Parathyroid adenoma (tissue), 2 donors: ENCODE data around the gene KIF27.
A peak's percentile ranks its signal among the peaks of the same experiment; 100 is the strongest.

Experiments
- H2AFZ ChIP-seq: fragments of 300-600 bp; sonication (generic); one replicate; pipeline ENCODE4 v1.7.0; 2017; ENCODE audit warnings: antibody characterized with exemption, mild to moderate bottlenecking
- H3K27ac ChIP-seq: fragments of 300-600 bp; sonication (generic); one replicate; pipeline ENCODE4 v1.7.0; 2017
- H3K27me3 ChIP-seq: fragments of 300-600 bp; sonication (generic); one replicate; pipeline ENCODE4 v1.7.0; 2017; ENCODE audit warnings: low read length; ENCODE audit not compliant: control insufficient read depth, insufficient read depth
- H3K36me3 ChIP-seq: fragments of 300-600 bp; sonication (generic); one replicate; pipeline ENCODE4 v1.7.0; 2017; ENCODE audit warnings: low read length; ENCODE audit not compliant: control insufficient read depth, insufficient read depth
- H3K4me1 ChIP-seq: fragments of 300-600 bp; sonication (generic); one replicate; pipeline ENCODE4 v1.7.0; 2017; ENCODE audit warnings: control low read depth
- H3K4me2 ChIP-seq: fragments of 300-600 bp; sonication (generic); one replicate; pipeline ENCODE4 v1.7.0; 2017; ENCODE audit warnings: low read length
- H3K4me3 ChIP-seq: fragments of 300-600 bp; sonication (generic); one replicate; pipeline ENCODE4 v1.7.0; 2017; ENCODE audit warnings: low read depth, low read length
- H3K79me2 ChIP-seq: fragments of 300-600 bp; sonication (generic); one replicate; pipeline ENCODE4 v1.7.0; 2017; ENCODE audit warnings: control low read depth
- H3K9ac ChIP-seq: fragments of 300-600 bp; sonication (generic); one replicate; pipeline ENCODE4 v1.7.0; 2017; ENCODE audit warnings: mild to moderate bottlenecking
- H3K9me3 ChIP-seq: fragments of 300-600 bp; sonication (generic); one replicate; pipeline ENCODE4 v1.7.0; 2017; ENCODE audit warnings: low read length; ENCODE audit not compliant: control insufficient read depth
- CTCF ChIP-seq: fragments of 300-600 bp; sonication (generic); IDR thresholded peaks from one replicate; pipeline ENCODE4 v1.7.0; 2017; ENCODE audit warnings: antibody characterized with exemption, mild to moderate bottlenecking
- donor health status: primary hyperparathyroidism.

Gene KIF27

GRCh38 chr9:83965350-83966208 is 44.3 kb upstream of the KIF27 start:
- Histone ChIP-seq H3K36me3 (no peaks in the 10 kb centered on the region), H3K79me2 (no peaks in the 10 kb centered on the region), H3K27ac (no peak overlapping the region), H3K4me2 (no peak overlapping the region), H3K4me3 (no peak overlapping the region), H3K4me1 (no peaks in the 10 kb centered on the region), H3K27me3 (no peaks in the 10 kb centered on the region), H2AFZ (no peak overlapping the region), H3K9me3 (no peaks in the 10 kb centered on the region), H3K9ac (no peak overlapping the region)
- no peak for TF ChIP-seq CTCF

GRCh38 chr9:83964973-83965349 is 43.7 kb upstream of the KIF27 start:
- Histone ChIP-seq H3K4me3 (no peak overlapping the region), H3K4me1 (no peaks in the 10 kb centered on the region), H3K4me2 (no peak overlapping the region), H3K27ac (no peak overlapping the region), H3K27me3 (no peaks in the 10 kb centered on the region), H3K9me3 (no peaks in the 10 kb centered on the region), H3K36me3 (no peaks in the 10 kb centered on the region), H3K79me2 (no peaks in the 10 kb centered on the region), H3K9ac (no peak overlapping the region), H2AFZ (no peak overlapping the region)
- TF ChIP-seq CTCF = no peak

- no peak for TF ChIP-seq CTCF
- no peak overlapping the region for H2AFZ ChIP-seq
- H3K27me3 ChIP-seq = no peaks in the 10 kb centered on the region
- peaks cover 4% of the 10 kb centered on the region for H3K4me1 ChIP-seq
- H3K4me2 ChIP-seq = no peak overlapping the region
- no peak overlapping the region for H3K27ac ChIP-seq
- H3K4me3 ChIP-seq = no peak overlapping the region
- no peaks in the 10 kb centered on the region for H3K36me3 ChIP-seq
- H3K79me2 ChIP-seq = no peaks in the 10 kb centered on the region
- no peaks in the 10 kb centered on the region for H3K9me3 ChIP-seq
- H3K9ac ChIP-seq = no peak overlapping the region
Observed at GRCh38 chr9:83962165-83962564, 40.9 kb upstream of the KIF27 start.

- Histone ChIP-seq H3K4me2 (no peak overlapping the region), H3K27me3 (no peaks in the 10 kb centered on the region), H3K4me1 (peaks cover 5% of the 10 kb centered on the region), H3K27ac (no peak overlapping the region), H3K4me3 (no peak overlapping the region), H3K36me3 (no peaks in the 10 kb centered on the region), H2AFZ (no peak overlapping the region), H3K9me3 (no peaks in the 10 kb centered on the region), H3K9ac (no peak overlapping the region), H3K79me2 (no peaks in the 10 kb centered on the region)
- TF ChIP-seq CTCF = no peak
Observed at GRCh38 chr9:83960991-83961390, 39.8 kb upstream of the KIF27 start.

- Histone ChIP-seq H3K9me3 (no peaks in the 10 kb centered on the region), H3K27ac (peak overlapping the region; percentile 80), H3K79me2 (no peaks in the 10 kb centered on the region), H3K4me1 (peaks cover 5% of the 10 kb centered on the region), H3K4me2 (peak overlapping the region; percentile 38), H3K4me3 (no peak overlapping the region), H3K36me3 (no peaks in the 10 kb centered on the region), H3K27me3 (no peaks in the 10 kb centered on the region), H2AFZ (no peak overlapping the region), H3K9ac (no peak overlapping the region)
- TF ChIP-seq CTCF = no peak
Observed at GRCh38 chr9:83959061-83959460, 37.8 kb upstream of the KIF27 start.
